CD4-positive, alpha-beta T cell treated with Interleukin-17A for 1 hour (primary cell): ENCODE results near the gene CLCNKA.

ENCODE experiments used
- DNase-seq: peaks from one replicate; pipeline ENCODE4 v3.0.0-alpha.2; 2020

Gene CLCNKA

GRCh38 chr1:16066245-16066644 is 44.4 kb downstream of the CLCNKA start:
- DNase-seq = no peak

GRCh38 chr1:16067127-16067768 is 45.4 kb downstream of the CLCNKA start:
- no peak for DNase-seq

- no peak for DNase-seq
Measured at GRCh38 chr1:16067933-16068332, 46.1 kb downstream of the CLCNKA start.

GRCh38 chr1:16068356-16069270 is 46.8 kb downstream of the CLCNKA start:
- no peak for DNase-seq

- no peak for DNase-seq
Measured at GRCh38 chr1:16070640-16071355, 49.0 kb downstream of the CLCNKA start.

- DNase-seq = no peak
Measured at GRCh38 chr1:16071614-16072013, 49.8 kb downstream of the CLCNKA start.

GRCh38 chr1:16072095-16072494 is 50.3 kb downstream of the CLCNKA start:
- DNase-seq = no peak

GRCh38 chr1:16072616-16073484 is 51.0 kb downstream of the CLCNKA start:
- no peak for DNase-seq

GRCh38 chr1:16073490-16074119 is 51.8 kb downstream of the CLCNKA start, which contains the start of gene FAM131C:
Gene FAM131C, minus strand, starts transcription at chr1:16073651. Its CDS starts 209 bp downstream, at chr1:16073442.
- DNase-seq = peak; percentile 30

GRCh38 chr1:16074217-16074616 is 52.4 kb downstream of the CLCNKA start:
- DNase-seq = no peak

GRCh38 chr1:16075337-16076030 is 53.6 kb downstream of the CLCNKA start:
- no peak for DNase-seq

GRCh38 chr1:16076031-16076864 is 54.4 kb downstream of the CLCNKA start:
- DNase-seq = no peak

- DNase-seq = no peak
Measured at GRCh38 chr1:16076865-16077238, 55.0 kb downstream of the CLCNKA start.

- DNase-seq = no peak
Measured at GRCh38 chr1:16077406-16078245, 55.8 kb downstream of the CLCNKA start.

- DNase-seq = peak; percentile 81
Measured at GRCh38 chr1:16078925-16079656, 57.3 kb downstream of the CLCNKA start.

- DNase-seq = no peak
Measured at GRCh38 chr1:16080422-16081150, 58.8 kb downstream of the CLCNKA start.

- no peak for DNase-seq
Measured at GRCh38 chr1:16081636-16082035, 59.8 kb downstream of the CLCNKA start.
